ENCODE measurements around the gene EML2. TPM values are rescaled to one million over a fixed set of nuclear protein-coding genes. Genes with fewer than 3 reads are reported as not detected.
"Not testable (repeated sequence)": the region's sequence is repeated elsewhere in the genome, so short reads cannot be mapped to it uniquely, and the experiment has no call there.

Gene EML2, protein sequence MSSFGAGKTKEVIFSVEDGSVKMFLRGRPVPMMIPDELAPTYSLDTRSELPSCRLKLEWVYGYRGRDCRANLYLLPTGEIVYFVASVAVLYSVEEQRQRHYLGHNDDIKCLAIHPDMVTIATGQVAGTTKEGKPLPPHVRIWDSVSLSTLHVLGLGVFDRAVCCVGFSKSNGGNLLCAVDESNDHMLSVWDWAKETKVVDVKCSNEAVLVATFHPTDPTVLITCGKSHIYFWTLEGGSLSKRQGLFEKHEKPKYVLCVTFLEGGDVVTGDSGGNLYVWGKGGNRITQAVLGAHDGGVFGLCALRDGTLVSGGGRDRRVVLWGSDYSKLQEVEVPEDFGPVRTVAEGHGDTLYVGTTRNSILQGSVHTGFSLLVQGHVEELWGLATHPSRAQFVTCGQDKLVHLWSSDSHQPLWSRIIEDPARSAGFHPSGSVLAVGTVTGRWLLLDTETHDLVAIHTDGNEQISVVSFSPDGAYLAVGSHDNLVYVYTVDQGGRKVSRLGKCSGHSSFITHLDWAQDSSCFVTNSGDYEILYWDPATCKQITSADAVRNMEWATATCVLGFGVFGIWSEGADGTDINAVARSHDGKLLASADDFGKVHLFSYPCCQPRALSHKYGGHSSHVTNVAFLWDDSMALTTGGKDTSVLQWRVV
- total RNA-seq (100 to 1,000 TPM in 1 of 5 experiments, 10 to 100 TPM in 4; 57.4 to 128 (median 58.6) TPM), polyA plus RNA-seq (10 to 100 TPM; 11.3 to 17.5 TPM), total RNA-seq (27.1 reads per million, percentile 57 among the genes with 10 or more reads in this experiment)

GRCh38 chr19:45638930-45639729 lies at the start of gene EML2:
Gene EML2 (minus strand): TSS chr19:45639397. CDS start chr19:45639376, 21 bp downstream.
- intact Hi-C loops (cut with micrococcal nuclease): no loop called here
- Mint-ChIP-seq H3K9me3 (peaks cover 0 to 3% (median 0%) of the 10 kb centered on the region in 11 donors), H3K27me3 (no peaks in the 10 kb centered on the region), H3K4me3 (peak within 1 kb of the TSS; percentile 90 to 97 (median 95)), H3K4me1 (peaks cover 31 to 42% (median 39%) of the 10 kb centered on the region in 7 donors), H3K36me3 (peaks cover 0 to 11% (median 0%) of the 10 kb centered on the region in 5 donors), H3K27ac (peak within 1 kb of the TSS; percentile 78 to 93 (median 88))
- no peak for ATAC-seq
- no peaks in the 10 kb centered on the region for H3K36me3 ChIP-seq (ENCODE audit: control insufficient read depth in 2 of 3, insufficient read depth in 3 of 3, low read length in 3 of 3)
- no peaks in the 10 kb centered on the region for H3K27me3 ChIP-seq (ENCODE audit: control insufficient read depth in 2 of 2, insufficient read depth in 2 of 2, low read length in 2 of 2)
- ChIA-PET CTCF (interaction anchor here (0.7 to 2.0 kb wide), 3 partner anchors 8 to 200 kb away, joined by 3 to 9 read pairs (median 3); no protein-coding TSS in a partner anchor), POLR2A (interaction anchor here (0.6 to 1.6 kb wide), 3 partner anchors 21 to 1256 kb away, joined by 3 to 6 read pairs (median 6); no protein-coding TSS in a partner anchor)
- DNase-seq: peak; percentile 28 to 73 (median 44)
- no peaks in the 10 kb centered on the region for H3K9me3 ChIP-seq (ENCODE audit: control insufficient read depth in 2 of 3, low read length in 3 of 3)
- H3K4me1 ChIP-seq (ENCODE audit: control insufficient read depth in 2 of 2, insufficient read depth in 2 of 2, low read length in 2 of 2): peaks cover 18 to 25% of the 10 kb centered on the region in 2 donors
- H3K4me3 ChIP-seq (ENCODE audit: low read length): peak within 1 kb of the TSS; percentile 83
- H3K27ac ChIP-seq (ENCODE audit: low read depth, low read length): peak within 1 kb of the TSS; percentile 70

- H3K27ac Mint-ChIP-seq: no peak overlapping the region
- H3K36me3 ChIP-seq (ENCODE audit: control insufficient read depth in 2 of 3, insufficient read depth in 3 of 3, low read length in 3 of 3): peaks cover 5 to 51% (median 15%) of the 10 kb centered on the region in 3 experiments
- H3K4me3 ChIP-seq (ENCODE audit: low read length): no peak overlapping the region
- intact Hi-C loops (cut with micrococcal nuclease): no loop called here
- H3K36me3 Mint-ChIP-seq: peaks cover 0 to 33% (median 11%) of the 10 kb centered on the region in 5 donors
- no peak overlapping the region for H3K4me3 Mint-ChIP-seq
- H3K9me3 ChIP-seq (ENCODE audit: control insufficient read depth in 2 of 3, low read length in 3 of 3): no peaks in the 10 kb centered on the region
- H3K4me1 Mint-ChIP-seq: peaks cover 11 to 28% (median 18%) of the 10 kb centered on the region in 7 donors
- H3K27ac ChIP-seq (ENCODE audit: low read depth, low read length): no peak overlapping the region
- POLR2A ChIA-PET: interaction anchor here (0.6 kb wide), 2 partner anchors 17 to 22 kb away, joined by 3 read pairs; no protein-coding TSS in a partner anchor
- H3K9me3 Mint-ChIP-seq: no peaks in the 10 kb centered on the region
- H3K27me3 ChIP-seq (ENCODE audit: control insufficient read depth in 2 of 2, insufficient read depth in 2 of 2, low read length in 2 of 2): no peaks in the 10 kb centered on the region
- DNase-seq (no peak), ATAC-seq (no peak)
- H3K4me1 ChIP-seq (ENCODE audit: control insufficient read depth in 2 of 2, insufficient read depth in 2 of 2, low read length in 2 of 2): peaks cover 0 to 6% of the 10 kb centered on the region in 2 donors
- CTCF ChIA-PET: interaction anchor here (0.5 kb wide), 1 partner anchor 199 kb away, joined by 3 read pairs; the partner anchor contains the start of gene IRF2BP1
- H3K27me3 Mint-ChIP-seq: peaks cover 0 to 2% (median 0%) of the 10 kb centered on the region in 5 donors
These were observed 48.4 kb upstream of the EML2 start for GRCh38 chr19:45687599-45687998.

DNA sequence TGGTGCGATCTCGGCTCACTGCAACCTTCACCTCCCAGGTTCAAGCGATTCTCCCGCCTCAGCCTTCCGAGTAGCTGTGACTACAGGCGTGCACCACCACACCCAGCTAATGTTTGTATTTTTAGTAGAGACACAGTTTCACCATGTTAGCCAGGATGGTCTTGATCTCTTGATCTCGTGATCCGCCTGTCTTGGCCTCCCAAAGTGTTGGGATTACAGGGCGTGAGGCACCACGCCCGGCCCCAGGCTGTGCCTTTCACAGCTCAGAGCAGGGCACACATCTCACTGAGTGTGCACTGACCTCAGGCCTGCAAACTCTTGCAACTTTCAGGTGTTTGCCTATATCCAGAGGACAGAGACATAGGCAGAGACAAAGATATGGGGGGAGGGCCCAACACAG lies 45.8 kb upstream of the EML2 start:
- H3K36me3 Mint-ChIP-seq: peaks cover 0 to 33% (median 7%) of the 10 kb centered on the region in 5 donors
- POLR2A ChIA-PET: interaction anchor here (0.8 kb wide), 1 partner anchor 17 kb away, joined by 3 read pairs; the partner anchor contains the start of gene GIPR
- H3K4me3 Mint-ChIP-seq: not testable (repeated sequence)

DNA sequence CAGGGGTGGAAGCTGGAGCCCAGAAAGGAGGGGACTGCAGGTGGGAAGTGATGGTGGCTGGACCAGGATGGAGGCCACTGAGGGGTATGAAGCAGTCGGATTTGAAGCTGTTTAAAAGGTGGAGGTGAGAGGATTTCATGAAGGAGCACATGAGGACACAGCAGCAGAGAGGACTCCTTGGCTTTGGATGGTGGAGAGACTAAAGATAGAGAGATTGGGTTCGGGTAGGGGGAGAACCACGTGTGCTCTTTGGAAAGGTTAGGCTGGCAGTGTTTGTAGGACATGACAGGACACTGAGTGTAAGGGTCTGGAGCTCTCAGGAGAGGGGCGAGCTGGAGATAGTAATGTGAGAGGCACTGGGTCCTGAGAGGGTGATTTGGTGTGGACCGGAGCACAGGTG lies 43.7 kb upstream of the EML2 start:
- intact Hi-C loops (cut with micrococcal nuclease): no loop called here
- Histone ChIP-seq H3K27ac (ENCODE audit: low read depth, low read length) (no peak overlapping the region), H3K36me3 (ENCODE audit: control insufficient read depth in 2 of 3, insufficient read depth in 3 of 3, low read length in 3 of 3) (peaks cover 5 to 37% (median 13%) of the 10 kb centered on the region in 3 experiments), H3K4me1 (ENCODE audit: control insufficient read depth in 2 of 2, insufficient read depth in 2 of 2, low read length in 2 of 2) (peaks cover 8 to 11% of the 10 kb centered on the region in 2 donors), H3K27me3 (ENCODE audit: control insufficient read depth in 2 of 2, insufficient read depth in 2 of 2, low read length in 2 of 2) (no peaks in the 10 kb centered on the region), H3K4me3 (ENCODE audit: low read length) (no peak overlapping the region), H3K9me3 (ENCODE audit: control insufficient read depth in 2 of 3, low read length in 3 of 3) (no peaks in the 10 kb centered on the region)
- Mint-ChIP-seq H3K27ac (peak overlapping the region in 2 of 9 donors; percentile 22 to 48), H3K9me3 (no peaks in the 10 kb centered on the region), H3K4me3 (no peak overlapping the region), H3K36me3 (peaks cover 0 to 28% (median 3%) of the 10 kb centered on the region in 5 donors), H3K4me1 (peaks cover 5 to 12% (median 9%) of the 10 kb centered on the region in 7 donors), H3K27me3 (no peaks in the 10 kb centered on the region)
- no peak for ATAC-seq
- no peak for DNase-seq
- CTCF ChIA-PET: interaction anchor here (1.0 kb wide), 1 partner anchor 12 kb away, joined by 3 read pairs; no protein-coding TSS in a partner anchor
- POLR2A ChIA-PET: interaction anchor here (0.9 kb wide), 1 partner anchor 47 kb away, joined by 3 read pairs; no protein-coding TSS in a partner anchor

More for the DNA sequence above, 45.8 kb upstream of the EML2 start:
- H3K4me3 ChIP-seq (ENCODE audit: low read length); H3K9me3 ChIP-seq (ENCODE audit: control insufficient read depth in 2 of 3, low read length in 3 of 3); H3K27me3 ChIP-seq (ENCODE audit: control insufficient read depth in 2 of 2, insufficient read depth in 2 of 2, low read length in 2 of 2); H3K27me3 Mint-ChIP-seq; H3K27ac ChIP-seq (ENCODE audit: low read depth, low read length); DNase-seq; intact Hi-C loops (cut with micrococcal nuclease); ATAC-seq; H3K27ac Mint-ChIP-seq; H3K9me3 Mint-ChIP-seq: not testable (repeated sequence)
- CTCF ChIA-PET: interaction anchor here (0.8 kb wide), 1 partner anchor 10 kb away, joined by 3 read pairs; no protein-coding TSS in a partner anchor
- peaks cover 6 to 11% of the 10 kb centered on the region in 2 donors for H3K4me1 ChIP-seq (ENCODE audit: control insufficient read depth in 2 of 2, insufficient read depth in 2 of 2, low read length in 2 of 2)
- peaks cover 5 to 51% (median 15%) of the 10 kb centered on the region in 3 experiments for H3K36me3 ChIP-seq (ENCODE audit: control insufficient read depth in 2 of 3, insufficient read depth in 3 of 3, low read length in 3 of 3)
- peaks cover 5 to 16% (median 12%) of the 10 kb centered on the region in 7 donors for H3K4me1 Mint-ChIP-seq

GRCh38 chr19:45682117-45682516 lies 42.9 kb upstream of the EML2 start:
- ATAC-seq (no peak), DNase-seq (no peak)
- POLR2A ChIA-PET: interaction anchor here (2.1 kb wide), 1 partner anchor 9 kb away, joined by 15 read pairs; the partner anchor contains the start of genes QPCTL and SNRPD2
- Mint-ChIP-seq H3K4me1 (peaks cover 7 to 18% (median 16%) of the 10 kb centered on the region in 7 donors), H3K4me3 (peak overlapping the region in 5 of 10 donors; percentile 0 to 77 (median 76)), H3K9me3 (no peaks in the 10 kb centered on the region), H3K36me3 (peaks cover 0 to 22% (median 3%) of the 10 kb centered on the region in 5 donors), H3K27ac (peak overlapping the region in 5 of 9 donors; percentile 47 to 87 (median 73)), H3K27me3 (peaks cover 0 to 2% (median 0%) of the 10 kb centered on the region in 5 donors)
- Histone ChIP-seq H3K4me3 (ENCODE audit: low read length) (peak overlapping the region; percentile 48), H3K27me3 (ENCODE audit: control insufficient read depth in 2 of 2, insufficient read depth in 2 of 2, low read length in 2 of 2) (no peaks in the 10 kb centered on the region), H3K4me1 (ENCODE audit: control insufficient read depth in 2 of 2, insufficient read depth in 2 of 2, low read length in 2 of 2) (peaks cover 11 to 12% of the 10 kb centered on the region in 2 donors), H3K36me3 (ENCODE audit: control insufficient read depth in 2 of 3, insufficient read depth in 3 of 3, low read length in 3 of 3) (peaks cover 0 to 29% (median 6%) of the 10 kb centered on the region in 3 experiments), H3K27ac (ENCODE audit: low read depth, low read length) (no peak overlapping the region), H3K9me3 (ENCODE audit: control insufficient read depth in 2 of 3, low read length in 3 of 3) (no peaks in the 10 kb centered on the region)
- CTCF ChIA-PET: interaction anchor here (1.0 to 2.1 kb wide), 2 partner anchors 12 to 25 kb away, joined by 3 to 4 read pairs; no protein-coding TSS in a partner anchor
- intact Hi-C loops (cut with micrococcal nuclease): no loop called here

All from naive thymus-derived CD4-positive, alpha-beta T cell (primary cell).